HG03460 (cell line): ENCODE data around the gene ELAVL1.

ENCODE experiments used
- ATAC-seq: cut with Tn5 transposase; IDR thresholded peaks from one replicate; pipeline ENCODE4 v1.9.1; 2021; ENCODE audit not compliant: unreplicated experiment

Gene ELAVL1

DNA sequence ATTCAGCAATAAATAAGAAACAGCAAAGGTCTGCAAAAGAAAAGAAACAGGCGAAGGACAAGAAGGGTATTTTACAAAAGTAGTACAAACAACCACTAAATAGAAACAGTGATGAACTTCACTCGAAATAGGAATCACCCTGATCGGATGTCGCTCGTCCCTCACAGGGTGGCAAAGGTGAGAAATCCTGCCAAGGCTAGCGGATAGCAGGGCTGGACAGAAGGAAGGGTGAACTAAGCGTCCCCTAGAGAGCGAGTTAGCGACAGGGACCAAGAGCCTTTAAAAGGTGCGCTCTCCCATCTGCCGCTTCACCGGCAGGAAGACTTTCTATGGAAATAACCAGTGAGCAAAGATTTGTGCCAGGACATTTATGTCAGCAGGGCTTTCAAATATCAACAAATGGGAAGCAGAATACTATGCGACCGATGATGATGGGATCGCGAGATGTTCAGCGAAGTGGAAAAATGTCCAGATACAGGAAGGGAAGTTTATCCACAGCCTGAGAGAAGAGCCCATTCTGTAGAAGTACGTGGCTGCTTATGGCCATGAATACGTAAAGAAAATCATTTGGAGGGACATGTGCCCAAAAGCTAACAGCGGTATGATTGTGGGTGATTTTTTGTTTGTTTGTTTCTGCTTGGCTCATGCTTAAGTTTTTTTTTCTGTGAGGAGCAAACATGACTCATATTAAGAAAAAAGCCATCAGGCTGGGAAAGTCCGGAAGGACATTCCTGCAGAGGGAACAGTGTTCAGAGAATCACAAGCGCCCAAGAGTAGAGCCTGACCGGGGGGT lies 18.9 kb downstream of the ELAVL1 start:
- ATAC-seq: no peak

DNA sequence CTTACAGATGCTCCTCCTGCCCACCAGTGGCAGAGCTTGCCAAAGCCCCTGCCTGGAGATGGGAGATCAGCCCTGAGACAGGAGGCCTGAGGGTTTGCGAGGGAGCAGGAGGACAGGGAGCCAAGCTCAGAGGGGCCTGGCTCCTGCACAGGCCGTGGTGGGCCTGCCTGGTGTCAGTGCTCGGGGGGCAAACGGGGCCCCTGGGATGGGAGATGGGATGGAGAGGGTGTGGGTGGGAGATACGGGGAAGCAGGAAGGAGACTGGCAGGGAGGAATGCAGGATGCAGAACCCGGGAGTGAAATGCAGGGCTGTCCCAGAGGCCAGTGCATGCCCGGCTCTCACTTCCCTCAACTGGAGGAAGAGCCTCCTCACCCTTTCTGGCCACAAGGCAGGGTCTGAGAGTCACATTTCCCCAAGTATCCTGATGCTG lies 19.9 kb downstream of the ELAVL1 start:
- ATAC-seq: no peak

DNA sequence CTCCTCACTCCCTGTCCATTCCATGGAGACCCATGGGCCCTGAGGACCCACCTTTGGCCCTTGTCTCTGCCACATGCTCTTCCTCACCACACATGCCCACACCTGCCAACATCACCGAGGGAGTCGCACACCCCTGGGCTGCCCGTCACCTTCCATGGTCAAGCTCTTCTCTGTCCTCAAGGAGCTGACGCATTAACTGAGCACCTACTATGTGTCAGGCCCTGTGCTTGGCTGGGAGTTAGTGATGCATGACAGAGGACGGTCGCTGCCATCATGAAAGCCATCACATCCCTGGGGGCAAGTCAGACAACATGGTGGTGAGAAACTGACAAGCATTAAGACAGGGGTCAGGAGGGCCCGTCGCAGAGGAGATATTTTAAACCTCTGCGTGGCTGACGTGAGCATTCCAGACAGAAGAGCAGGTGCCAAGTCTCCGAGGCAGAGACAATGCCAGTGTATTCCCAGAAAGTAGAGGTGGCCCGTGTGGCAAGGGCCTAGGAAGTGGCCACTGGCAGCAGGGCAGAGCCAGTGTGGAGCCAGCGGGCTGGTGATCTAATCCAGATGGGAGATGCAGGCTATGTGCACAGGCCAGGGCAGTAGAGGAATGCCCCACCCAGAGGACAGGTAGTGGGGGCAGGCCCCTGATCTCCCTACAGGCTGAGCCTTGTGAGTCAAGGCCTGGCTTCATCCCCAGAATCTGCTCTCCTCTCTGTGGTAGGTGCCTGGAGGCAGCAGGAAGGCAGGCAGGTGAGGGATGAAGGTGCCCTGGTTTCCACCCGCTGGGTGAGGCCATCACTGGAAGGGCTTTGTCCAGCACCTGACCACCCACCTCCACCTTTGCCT lies 21.2 kb downstream of the ELAVL1 start:
- no peak for ATAC-seq

DNA sequence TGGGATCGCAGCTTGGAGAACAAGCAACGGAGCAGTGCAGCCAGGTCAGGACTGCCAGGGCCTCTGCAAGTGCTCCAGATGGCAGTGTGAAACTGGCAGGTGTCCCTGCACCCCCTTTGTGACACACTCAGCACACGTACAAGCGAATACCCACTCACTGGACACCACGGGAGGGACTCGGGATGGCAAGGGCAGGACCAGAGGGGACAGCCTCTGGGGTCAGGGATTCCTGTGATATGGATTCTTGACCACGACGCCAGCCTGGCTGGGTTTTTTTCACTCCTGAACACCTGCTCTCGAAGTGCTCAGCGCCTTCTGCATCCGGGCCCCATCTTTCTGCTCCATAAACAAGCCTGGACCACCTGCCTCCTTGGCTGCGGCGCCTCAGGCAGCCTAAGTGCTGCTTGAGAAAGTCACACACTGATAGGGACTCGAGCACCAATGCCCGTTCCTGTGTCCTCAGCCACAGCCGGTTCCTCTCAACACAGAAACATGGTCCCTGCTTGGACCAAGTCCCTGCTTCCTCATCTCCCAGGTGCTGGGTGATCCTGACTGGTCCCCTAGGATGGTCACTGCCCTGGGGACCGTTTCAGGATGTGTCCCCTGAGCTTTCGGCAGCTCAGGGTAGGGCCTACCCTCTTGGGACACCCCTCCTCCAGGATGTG lies 22.0 kb downstream of the ELAVL1 start:
- ATAC-seq: no peak

DNA sequence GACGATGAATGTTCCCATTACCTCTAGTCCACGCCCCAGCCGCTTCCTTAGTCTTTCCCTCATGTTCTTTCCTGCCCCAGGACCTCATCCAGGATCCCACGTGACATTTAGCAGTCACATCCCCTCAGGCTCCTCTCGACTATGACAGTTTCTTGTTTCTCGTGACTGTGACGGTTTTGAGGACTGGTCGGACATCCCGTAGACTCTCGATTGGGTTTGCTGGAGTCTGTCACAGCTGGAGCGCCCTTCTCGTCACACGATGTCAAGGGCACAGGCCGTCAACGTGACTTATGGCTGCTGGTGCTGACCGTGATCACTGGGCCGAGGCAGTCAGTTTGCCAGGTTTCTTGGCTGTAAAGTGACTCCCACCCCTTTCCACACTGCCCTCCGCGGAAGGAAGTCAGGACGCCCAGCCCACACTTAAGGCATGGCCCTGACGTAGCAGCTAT lies 22.8 kb downstream of the ELAVL1 start:
- no peak for ATAC-seq

DNA sequence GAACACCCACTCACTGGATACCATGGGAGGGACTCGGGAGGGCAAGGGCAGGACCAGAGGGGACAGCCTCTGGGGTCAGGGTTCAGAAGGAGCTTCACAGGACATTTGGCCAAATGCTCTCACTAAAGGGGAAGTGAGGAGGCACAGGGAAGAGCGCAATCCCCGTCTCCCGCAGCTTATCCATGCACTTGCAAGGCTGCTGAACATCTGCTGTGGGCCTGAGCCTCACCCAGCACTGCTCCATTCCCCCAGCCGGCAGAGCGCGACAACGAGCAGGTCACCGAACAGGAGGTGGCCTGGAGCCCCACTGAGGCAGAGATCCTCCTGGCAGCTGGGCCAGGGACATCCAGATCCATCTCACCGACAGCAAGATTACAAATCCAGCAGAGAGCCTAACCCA lies 23.3 kb downstream of the ELAVL1 start:
- ATAC-seq: no peak

DNA sequence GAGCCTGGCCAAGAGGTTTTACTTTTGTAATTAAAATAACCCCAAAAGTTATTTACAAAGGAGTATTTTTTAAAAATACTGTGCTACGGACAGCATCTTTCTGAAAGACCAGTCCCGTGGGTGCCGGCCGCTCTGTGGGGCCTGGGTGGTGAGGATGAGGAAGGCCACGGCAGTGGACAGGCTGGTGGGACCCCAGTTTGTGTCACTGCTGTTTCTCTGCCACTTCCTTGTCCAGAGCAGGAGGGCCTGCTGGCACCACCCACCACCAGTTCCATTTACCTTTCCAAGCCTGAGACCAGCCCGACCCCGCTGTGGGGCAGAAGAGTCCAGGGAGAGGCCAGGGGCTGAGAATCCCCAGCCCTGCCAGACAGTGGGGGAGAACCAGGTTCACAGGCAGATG lies 23.8 kb downstream of the ELAVL1 start:
- ATAC-seq: no peak

DNA sequence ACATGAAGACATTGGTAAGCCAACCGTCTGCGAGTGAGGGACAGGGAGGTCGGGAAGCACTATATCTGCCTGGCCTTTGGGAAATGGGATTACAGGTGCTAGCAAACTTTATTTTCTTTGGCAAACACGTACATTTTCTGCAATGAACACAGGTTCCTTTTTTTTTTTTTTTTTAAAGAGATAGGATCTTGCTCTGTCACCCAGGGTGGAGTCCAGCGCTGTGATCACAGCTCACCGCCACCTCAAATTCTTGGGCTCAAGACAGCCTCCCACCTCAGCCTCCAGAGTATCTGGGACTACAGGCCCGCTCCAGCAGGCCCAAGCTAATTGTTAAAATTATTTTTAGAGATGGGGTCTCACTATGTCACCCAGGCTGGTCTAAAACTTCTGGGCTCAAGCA lies 24.2 kb downstream of the ELAVL1 start:
- no peak for ATAC-seq

DNA sequence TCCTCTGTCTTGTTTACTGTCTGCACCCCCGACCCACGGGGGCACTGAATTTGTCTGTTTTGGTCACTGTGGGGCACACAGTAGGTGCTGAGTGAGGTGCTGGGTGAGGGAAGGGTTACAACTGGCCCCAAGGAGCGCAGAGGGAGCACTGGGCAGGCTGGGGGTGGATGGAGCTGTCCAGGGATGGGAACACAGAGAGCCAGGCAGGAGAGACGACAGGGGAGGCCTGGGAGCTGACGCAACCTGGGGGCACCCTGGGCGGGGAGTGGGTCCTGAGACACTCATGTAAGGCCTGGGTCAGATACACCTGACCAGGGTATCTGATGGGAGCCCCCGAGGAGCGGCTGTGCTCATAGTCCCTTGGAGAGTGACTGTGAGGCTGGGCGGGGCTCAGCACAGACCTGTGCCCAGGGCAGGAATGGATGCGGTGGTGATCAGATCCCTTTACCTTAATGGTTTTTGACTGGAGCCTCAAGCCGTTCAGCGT lies 24.8 kb downstream of the ELAVL1 start:
- ATAC-seq: no peak

DNA sequence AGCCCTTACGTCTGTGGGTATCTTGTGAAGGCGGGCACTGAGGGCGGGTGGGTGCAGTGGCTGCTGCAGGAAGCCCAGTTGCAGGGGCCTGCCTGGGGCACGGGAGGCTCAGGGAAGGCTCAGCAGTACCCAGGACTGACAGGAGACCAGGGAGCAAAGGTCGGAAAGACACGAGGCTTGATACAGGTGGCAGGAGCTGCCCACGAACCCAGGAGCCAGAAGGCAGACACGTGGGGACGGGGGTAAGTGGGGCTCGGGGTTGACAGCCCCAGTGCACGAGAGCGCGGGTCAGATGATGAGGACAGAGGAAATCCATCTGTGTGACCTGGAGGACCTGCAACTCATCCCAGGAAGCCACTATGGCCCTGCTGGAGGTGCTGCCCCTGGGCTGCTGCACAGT lies 25.3 kb downstream of the ELAVL1 start:
- ATAC-seq: no peak

DNA sequence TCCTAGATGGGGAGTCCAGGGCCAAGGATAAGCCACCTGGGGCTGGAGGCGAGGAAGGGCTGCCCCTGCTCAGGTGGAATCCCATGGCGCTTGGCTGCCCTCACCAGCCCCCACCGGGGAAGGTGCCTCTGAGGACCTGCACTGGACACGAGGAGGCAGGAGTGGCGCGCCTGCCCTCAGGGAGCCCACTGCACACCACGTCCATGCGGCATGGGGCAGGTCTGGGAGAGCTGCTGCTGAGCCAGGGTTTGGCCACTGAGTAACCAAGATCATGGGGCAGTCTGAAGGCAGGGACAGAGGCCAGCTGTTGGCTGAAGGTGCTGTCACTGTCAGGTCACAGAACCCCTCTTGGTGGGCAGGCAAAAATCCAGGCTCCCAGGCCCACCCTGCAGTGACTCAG lies 25.9 kb downstream of the ELAVL1 start:
- no peak for ATAC-seq

DNA sequence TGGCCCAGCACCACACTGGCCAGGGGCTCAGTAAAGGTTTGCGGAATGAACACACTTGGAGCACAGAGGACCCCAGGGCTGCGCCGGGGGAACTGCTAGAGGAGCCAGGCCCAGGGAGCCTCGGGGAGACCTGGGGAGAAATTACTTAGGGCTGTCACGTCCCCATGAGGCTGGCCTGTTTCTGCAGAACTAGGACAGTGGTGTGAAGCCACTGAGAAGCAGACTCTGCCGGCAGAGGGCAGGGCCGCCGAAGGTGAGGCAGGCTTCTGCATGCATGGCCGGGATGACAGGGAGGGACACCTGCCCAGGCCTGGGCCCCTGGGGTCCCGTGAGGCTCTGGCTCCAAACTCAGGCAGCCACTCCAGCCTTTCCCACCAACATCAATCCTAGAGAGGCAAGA lies 26.4 kb downstream of the ELAVL1 start:
- no peak for ATAC-seq

DNA sequence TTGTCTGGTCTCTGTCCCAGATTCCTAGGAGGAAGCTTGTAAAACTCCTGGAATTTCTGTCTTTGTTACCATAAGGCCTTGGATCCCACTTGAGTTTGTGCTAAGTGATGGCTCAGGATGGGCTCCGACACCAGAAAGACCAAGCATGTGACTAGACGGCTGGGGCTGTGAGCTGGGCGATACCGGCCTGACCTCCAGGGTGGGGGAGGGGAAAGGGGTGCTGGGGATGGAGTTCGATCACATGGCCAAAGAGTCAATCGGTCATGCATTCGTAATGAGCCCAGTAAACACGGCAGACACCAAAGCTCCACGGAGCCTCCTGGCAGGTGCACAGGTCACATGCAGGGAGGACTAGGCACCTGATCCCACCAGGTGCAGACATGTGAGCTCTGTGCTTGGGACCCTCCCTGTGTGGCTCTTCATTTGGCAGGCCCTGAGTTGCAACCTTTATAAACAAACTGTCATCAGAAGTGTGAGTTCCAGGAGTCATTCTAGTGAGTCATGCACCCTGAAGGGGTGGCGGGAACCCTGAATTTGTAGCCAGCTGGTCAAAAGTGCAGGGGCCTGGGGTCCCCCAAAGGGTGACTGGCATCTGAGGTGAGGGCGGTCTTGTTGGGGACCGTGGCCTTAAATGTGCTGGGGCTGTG lies 27.1 kb downstream of the ELAVL1 start:
- ATAC-seq: no peak

DNA sequence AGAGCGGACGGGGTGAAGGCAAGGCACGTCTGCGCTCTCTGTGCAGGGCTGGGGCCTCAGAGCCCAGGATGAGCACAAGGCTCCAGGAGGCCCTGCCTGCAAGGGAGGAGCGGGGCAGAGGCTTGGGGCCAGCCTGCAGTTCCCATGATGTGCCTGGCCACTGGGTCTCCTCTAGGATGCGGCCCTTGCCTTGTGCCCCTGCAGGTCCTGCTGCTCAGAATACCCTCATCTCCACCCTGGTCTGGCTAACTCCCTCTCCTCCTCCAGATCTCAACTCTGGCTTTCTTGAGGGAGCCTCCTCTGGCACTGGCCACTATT lies 27.8 kb downstream of the ELAVL1 start:
- ATAC-seq: no peak

DNA sequence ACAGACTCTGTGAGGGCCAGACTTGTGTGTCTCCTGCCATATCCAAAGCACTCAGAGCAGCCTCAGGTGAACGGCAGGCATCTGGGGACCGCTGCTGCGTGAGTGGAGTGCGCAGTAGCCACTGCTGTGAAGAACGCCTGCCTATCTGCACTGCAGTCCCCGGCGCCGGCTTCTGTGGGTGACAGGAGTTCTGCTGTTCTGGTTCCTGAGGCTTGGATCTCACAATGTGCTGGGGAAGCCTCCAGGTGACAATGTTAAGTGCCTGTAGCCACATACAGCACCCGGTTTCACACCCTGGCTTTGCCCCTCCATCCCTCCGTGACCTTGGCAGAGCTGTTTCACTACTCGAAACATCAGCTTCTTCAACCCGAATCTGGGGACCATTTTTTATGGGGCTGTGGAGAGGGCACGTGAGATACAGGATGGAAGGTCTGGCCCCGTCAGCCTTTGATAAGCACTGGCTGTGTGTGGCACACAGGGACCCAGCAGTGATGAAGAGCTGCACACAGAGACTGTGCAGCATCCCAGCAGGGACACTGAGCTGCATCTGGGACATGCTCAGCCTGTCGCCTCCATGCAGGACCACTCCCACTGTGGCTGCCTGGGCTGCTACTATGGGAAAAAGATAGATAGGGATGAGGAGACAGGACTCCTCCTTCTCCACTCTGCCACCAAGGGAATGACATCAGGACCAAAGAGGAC lies 28.3 kb downstream of the ELAVL1 start:
- ATAC-seq: no peak

DNA sequence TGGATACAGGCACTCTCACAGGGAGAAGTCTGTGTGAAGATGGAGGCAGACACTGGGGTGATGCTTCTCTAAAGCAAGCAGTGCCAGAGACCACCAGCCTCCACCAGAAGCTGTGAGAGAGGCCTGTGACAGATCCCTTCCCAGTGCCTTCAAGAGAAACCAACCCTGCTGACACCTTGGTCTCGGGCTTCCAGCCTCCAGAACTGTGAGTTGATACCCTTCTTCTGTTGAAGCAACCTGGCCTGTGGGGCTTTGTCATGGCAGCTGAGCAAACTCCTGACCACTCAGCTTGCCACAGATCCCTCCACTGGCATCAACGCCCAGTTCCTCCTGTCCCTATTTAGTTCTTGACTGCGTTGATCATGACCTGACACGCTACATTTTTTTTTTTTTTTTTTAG lies 29.0 kb downstream of the ELAVL1 start:
- no peak for ATAC-seq

DNA sequence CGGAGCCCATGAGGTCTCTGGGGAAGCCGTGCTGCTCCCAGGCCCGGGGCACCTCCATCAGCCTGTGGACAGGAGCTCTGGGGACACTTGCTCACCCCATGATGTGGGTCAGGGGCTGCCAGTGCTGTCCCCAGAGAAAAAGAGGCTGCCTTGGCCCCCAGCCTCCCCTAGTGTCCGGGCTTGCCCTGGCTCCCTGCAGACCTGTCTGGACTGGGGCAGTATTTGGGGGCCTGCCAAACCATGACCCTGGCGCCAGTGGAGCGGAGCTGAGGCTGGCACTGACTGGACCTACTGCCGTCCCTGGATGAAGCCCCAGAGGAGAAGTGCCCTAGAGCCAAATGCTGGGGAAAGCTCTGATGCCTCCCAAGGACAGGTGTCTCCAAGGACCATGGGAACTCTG lies 30.4 kb downstream of the ELAVL1 start:
- no peak for ATAC-seq

DNA sequence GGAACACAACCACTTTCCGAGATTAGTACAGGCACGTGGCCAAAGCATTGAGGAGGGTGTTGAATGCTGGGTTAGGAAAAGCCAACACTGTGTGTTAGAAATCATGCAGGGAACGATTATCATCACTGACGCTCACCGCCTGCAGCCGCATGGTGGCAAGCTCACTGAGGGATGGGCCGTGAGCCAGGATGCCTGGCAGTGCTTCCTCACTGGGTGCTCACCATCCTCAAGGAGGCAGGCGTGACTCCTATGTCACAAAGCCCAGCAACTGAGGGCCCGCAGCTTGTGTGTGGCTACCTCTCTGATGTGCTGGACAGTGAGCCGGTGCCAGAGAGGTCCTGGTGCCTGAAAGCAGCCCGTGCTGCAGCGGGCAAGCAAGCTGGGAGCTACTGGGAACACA lies 31.6 kb downstream of the ELAVL1 start:
- ATAC-seq: no peak

DNA sequence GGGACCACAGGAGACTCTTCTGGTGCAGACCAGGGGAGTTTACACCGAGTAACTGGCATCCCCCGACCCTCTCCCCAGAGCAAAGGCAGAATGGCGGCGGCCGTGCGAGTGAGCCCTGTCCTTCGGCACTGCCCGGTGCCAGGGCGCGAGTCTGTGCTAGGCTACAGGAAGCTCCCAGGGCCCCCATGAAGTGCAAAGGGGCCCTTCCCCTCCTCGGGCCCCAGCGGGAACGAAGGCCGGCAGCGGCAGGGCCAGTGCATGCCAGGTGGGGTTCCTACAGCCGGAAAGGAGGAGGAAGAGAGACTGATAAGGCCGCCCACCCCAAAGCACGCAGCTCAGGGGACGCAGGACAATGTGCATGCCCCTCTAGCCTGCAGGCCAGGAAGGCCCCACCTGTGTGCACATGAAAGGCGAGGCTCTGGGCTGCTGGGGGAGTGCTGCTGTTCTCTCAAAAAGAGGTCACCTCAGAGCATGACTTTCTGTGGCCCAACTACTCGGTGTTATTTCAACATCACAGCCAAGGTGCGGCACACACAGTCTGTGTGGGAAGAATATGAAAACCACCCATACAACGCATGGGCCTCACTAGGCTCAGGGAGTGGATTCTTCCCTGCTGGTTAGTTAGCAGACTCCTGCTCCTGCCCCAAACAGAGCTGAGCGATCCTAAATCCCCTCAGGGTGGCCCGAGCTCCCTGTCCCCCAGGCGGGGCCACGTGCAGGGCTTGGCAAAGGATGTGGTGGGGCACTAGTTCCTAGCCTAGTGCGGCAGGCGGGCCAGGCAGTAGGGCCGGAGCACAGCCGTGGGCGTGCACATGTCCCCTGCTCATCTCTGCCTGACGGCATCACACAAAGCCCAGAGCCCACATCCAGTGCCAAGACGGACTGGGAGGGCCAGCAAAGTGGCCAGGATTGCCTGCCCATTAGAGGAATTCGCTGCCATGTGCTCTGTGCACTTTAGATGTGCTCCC lies 33.6 kb downstream of the ELAVL1 start:
- ATAC-seq: no peak
